ENCODE data around the gene PIK3R4. TPM values are rescaled to one million over a fixed set of nuclear protein-coding genes. Genes with fewer than 3 reads are reported as not detected.

Gene PIK3R4
- total RNA-seq, 4 donors from 2014 or later: 14.0 to 25.0 (median 17.7) TPM

- DNase-seq (no peak), ATAC-seq (no peak)
- H3K27ac ChIP-seq: peak overlapping the region in 3 of 4 donors; percentile 7 to 78 (median 72)
- peaks cover 6 to 16% of the 10 kb centered on the region in 2 donors for H3K4me1 ChIP-seq
- no peaks in the 10 kb centered on the region for H3K9me3 ChIP-seq
- H3K27me3 ChIP-seq: no peaks in the 10 kb centered on the region
- TF ChIP-seq POLR2A (IDR thresholded peaks at IDR 0.05): no peak
- TF ChIP-seq, protein P1, sequence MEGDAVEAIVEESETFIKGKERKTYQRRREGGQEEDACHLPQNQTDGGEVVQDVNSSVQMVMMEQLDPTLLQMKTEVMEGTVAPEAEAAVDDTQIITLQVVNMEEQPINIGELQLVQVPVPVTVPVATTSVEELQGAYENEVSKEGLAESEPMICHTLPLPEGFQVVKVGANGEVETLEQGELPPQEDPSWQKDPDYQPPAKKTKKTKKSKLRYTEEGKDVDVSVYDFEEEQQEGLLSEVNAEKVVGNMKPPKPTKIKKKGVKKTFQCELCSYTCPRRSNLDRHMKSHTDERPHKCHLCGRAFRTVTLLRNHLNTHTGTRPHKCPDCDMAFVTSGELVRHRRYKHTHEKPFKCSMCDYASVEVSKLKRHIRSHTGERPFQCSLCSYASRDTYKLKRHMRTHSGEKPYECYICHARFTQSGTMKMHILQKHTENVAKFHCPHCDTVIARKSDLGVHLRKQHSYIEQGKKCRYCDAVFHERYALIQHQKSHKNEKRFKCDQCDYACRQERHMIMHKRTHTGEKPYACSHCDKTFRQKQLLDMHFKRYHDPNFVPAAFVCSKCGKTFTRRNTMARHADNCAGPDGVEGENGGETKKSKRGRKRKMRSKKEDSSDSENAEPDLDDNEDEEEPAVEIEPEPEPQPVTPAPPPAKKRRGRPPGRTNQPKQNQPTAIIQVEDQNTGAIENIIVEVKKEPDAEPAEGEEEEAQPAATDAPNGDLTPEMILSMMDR (IDR thresholded peaks at IDR 0.05 in 4 of 5, conservative IDR thresholded peaks at IDR 0.05 in 1 of 5): no peak
- H3K36me3 ChIP-seq: peaks cover 0 to 10% of the 10 kb centered on the region in 2 donors
- in situ Hi-C loops (cut with MboI; ENCODE audit: low sequenced_read_pairs in 4 of 4) (no loop called here), intact Hi-C loops (cut with DNase I; ENCODE audit: low total_unique reads) (no loop called here)
- no peak overlapping the region for H3K4me3 ChIP-seq
These were observed 17.5 kb downstream of the PIK3R4 start for GRCh38 chr3:130729154-130729553.

DNA sequence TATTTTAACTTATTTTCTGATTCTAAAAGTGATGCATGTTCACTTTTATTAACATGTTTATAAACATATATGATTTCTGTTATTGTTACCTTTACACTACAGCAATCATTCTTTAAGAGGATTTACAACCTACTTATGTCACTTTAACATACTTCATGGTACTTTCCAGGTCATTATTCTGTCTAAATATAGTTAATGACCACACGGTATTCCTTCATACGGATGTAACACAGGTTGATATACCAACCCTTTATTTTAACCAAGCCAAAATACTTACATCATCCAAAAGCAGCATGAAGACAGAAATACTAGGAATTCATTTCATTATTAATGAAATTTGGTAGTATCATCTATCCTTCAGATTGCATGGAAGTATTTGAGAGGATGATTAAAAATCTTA lies 18.6 kb downstream of the PIK3R4 start:
- no peaks in the 10 kb centered on the region for H3K36me3 ChIP-seq
- TF ChIP-seq, protein P1 (IDR thresholded peaks at IDR 0.05 in 4 of 5, conservative IDR thresholded peaks at IDR 0.05 in 1 of 5): no peak
- no peak for TF ChIP-seq POLR2A (IDR thresholded peaks at IDR 0.05)
- peak overlapping the region; percentile 72 to 79 (median 77) for H3K27ac ChIP-seq
- no peak overlapping the region for H3K4me3 ChIP-seq
- in situ Hi-C loops (cut with MboI; ENCODE audit: low sequenced_read_pairs in 4 of 4) (no loop called here), intact Hi-C loops (cut with DNase I; ENCODE audit: low total_unique reads) (no loop called here)
- peaks cover 6 to 16% of the 10 kb centered on the region in 2 donors for H3K4me1 ChIP-seq
- DNase-seq: no peak
- no peaks in the 10 kb centered on the region for H3K9me3 ChIP-seq
- peak; percentile 60 to 73 for ATAC-seq
- no peaks in the 10 kb centered on the region for H3K27me3 ChIP-seq

- TF ChIP-seq POLR2A (IDR thresholded peaks at IDR 0.05): no peak
- TF ChIP-seq, protein P1 (IDR thresholded peaks at IDR 0.05 in 4 of 5, conservative IDR thresholded peaks at IDR 0.05 in 1 of 5): no peak
- in situ Hi-C loops (cut with MboI; ENCODE audit: low sequenced_read_pairs in 4 of 4) (no loop called here), intact Hi-C loops (cut with DNase I; ENCODE audit: low total_unique reads) (no loop called here)
- H3K9me3 ChIP-seq: no peaks in the 10 kb centered on the region
- H3K27ac ChIP-seq: no peak overlapping the region
- no peak for ATAC-seq
- no peak for DNase-seq
- H3K36me3 ChIP-seq: peaks cover 0 to 15% of the 10 kb centered on the region in 2 donors
- no peak overlapping the region for H3K4me3 ChIP-seq
- H3K4me1 ChIP-seq: peaks cover 6 to 16% of the 10 kb centered on the region in 2 donors
- no peaks in the 10 kb centered on the region for H3K27me3 ChIP-seq
These were observed 20.9 kb downstream of the PIK3R4 start for GRCh38 chr3:130725746-130726145.

- TF ChIP-seq POLR2A (IDR thresholded peaks at IDR 0.05): no peak
- TF ChIP-seq, protein P1 (IDR thresholded peaks at IDR 0.05 in 4 of 5, conservative IDR thresholded peaks at IDR 0.05 in 1 of 5): no peak
- H3K9me3 ChIP-seq: no peaks in the 10 kb centered on the region
- in situ Hi-C loops (cut with MboI; ENCODE audit: low sequenced_read_pairs in 4 of 4) (no loop called here), intact Hi-C loops (cut with DNase I; ENCODE audit: low total_unique reads) (no loop called here)
- H3K4me1 ChIP-seq: no peaks in the 10 kb centered on the region
- DNase-seq (no peak), ATAC-seq (no peak)
- no peak overlapping the region for H3K4me3 ChIP-seq
- peaks cover 0 to 44% of the 10 kb centered on the region in 2 donors for H3K36me3 ChIP-seq
- H3K27me3 ChIP-seq: no peaks in the 10 kb centered on the region
- no peak overlapping the region for H3K27ac ChIP-seq
These were observed 31.0 kb downstream of the PIK3R4 start for GRCh38 chr3:130715616-130716015.
